GM21529 (cell line): Measurements from ENCODE around the gene SORBS2.

Experiments used
- ATAC-seq: cut with Tn5 transposase; IDR thresholded peaks from one replicate; pipeline ENCODE4 v1.9.1; 2021; ENCODE audit not compliant: unreplicated experiment

Gene SORBS2

DNA sequence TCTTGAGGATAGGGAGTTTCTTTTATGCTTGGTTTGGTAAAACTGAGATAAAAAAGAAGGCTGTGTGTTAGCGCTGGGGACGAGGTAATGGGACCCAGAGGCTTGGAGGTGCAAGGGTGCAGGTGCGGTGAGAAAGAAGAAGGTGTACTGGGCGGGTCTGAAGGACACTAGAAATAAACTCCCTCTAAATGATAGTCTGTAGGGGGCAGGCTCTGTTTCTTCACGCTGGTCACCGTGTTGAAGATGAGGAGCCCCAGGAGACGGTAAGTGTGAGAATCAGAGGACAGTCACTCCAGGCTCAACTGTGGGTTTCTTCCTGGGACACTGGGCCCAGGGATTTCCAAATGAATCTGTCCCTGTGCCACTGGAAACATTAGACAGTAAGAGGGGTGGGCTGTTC, 131.4 kb downstream of the SORBS2 start:
- ATAC-seq, result no peak

DNA sequence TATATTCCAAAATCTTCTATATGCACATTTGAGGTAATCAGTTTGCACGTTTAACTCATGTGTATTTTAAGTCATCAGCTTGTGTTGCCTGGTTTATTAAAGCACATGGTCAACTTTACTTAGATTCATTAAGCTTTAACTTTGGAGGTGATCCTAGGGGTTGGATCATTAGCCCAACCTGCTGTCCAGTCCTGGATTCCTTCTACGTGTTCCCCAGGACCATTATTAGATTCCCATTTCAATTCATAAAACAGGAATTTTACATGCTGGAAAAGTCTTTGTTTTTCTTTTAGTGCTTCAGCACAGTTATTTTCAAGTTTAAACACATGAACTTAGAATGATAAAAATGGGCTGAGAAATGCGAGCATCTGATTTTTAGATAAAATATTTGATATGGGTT, 132.5 kb downstream of the SORBS2 start:
- ATAC-seq, result no peak

DNA sequence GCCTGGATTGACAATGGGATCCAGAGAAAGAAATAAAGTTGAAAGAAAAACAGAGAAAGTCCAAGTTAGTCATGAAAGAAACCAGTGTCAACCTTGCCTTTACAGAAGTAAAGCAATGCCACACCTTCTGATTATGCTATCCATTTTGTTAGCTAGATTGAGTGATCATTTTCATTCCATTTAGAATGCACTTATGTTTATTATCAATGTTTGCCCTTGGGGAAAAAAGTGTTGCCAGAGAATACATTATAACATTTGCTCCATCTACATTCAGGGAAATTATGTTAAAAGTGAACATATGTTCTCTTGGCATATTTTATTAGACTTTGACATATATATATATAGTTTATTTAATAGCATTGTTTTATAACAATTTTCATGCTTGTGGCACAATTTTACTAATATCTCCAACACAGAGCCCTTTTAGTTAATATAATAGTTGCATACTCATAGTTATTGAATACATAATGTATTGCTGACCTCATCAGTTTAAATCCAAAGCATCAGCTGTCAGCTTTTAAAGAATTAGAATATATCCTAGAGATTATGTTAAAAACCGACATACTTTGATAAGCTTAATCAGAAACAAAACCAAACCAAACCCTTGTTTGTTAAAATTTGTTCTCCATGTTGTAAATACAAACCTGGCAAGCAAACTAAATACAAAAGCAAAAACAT, 134.2 kb downstream of the SORBS2 start:
- no peak for ATAC-seq

DNA sequence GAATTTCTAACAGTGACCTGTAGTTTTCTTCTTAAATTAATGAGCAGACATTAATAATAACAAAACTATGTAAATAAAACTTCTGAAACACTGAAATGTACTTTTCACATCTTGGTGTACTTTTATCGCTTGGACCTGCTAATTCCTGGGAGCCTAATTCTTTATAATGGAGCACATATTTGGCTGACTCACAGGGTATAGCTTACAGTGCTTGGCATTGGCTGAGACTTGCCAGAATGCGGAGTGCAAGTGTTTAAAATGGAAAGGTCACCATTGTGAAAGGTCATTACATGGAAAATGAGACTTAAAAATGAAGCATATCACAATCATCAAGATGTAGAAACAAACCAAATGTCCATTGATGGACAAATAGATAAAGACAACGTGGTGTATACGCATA, 139.4 kb downstream of the SORBS2 start:
- ATAC-seq, result no peak

DNA sequence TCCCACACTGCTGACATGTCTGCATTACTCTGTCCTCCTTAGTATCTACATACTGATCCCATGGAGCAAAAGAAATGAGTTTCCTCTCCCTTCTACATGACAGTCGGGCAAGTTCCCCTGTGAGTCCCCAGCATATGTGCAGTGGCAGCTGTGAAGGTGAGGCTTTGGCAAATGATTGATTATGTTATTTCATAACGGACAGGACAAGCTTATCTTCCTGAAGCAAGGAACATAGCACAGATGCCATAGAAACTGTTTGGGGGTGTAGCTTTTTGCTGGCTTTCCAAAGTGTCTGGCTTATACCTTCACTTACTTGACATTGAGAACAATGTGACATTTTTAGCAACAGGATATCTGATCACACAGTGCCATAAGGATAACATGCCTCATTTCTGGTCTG, 139.8 kb downstream of the SORBS2 start:
- no peak for ATAC-seq

DNA sequence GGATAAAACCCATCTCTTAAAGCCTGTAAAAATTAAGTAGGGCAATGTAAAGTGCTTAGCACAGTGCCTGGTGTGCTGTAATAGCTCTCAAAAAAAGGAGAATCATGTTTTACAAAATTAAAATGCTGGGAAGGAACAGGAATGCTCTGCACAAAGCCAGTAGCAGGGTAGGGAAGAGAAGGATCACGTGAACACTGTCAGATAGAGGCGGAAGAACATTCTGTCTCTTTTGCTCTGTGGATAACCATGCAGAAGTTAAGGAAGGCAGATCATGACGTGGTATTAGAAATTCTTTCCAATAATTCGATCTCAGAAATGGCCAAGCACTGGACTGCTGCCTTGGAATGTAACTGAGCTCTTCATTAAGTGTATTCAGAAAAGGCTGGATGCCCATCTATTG, 140.5 kb downstream of the SORBS2 start:
- ATAC-seq, result no peak

DNA sequence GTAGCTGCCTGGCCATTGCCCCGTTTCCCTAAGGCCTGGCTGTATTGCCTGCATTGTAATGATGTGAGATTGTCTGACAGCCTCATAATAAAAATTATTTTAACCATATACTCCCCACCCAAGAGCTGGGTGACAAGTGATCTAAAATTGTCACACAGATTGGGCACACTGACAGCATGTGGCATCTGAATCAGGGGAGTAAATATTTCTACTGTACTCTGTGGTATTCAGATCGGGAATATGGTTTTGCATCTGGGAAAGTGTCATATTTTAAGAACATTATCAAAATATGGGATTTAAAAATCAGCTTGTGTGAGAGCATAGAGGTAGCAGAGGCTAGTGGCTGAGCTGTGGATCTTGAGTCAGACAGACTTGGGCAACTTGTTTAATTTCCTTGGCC, 140.9 kb downstream of the SORBS2 start:
- ATAC-seq, result no peak

DNA sequence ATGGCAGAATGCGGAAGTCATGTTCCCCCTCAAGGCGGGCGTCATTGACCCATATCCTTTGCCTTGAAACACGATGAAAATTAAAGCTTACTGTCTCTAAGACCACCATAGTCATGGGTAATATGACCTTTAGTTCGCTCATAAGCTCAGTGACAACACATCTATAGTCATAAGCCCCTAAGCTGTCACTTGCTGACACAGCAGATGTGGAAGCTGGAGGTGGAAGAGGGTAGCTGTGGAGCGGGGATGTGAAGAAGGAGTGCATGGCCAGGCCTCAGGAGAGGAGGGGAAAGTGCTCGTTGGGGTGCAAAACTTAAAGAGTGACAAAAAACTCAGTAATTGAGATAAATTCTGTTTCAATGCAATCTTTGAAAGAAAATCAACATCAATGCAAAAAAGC, 142.7 kb downstream of the SORBS2 start:
- ATAC-seq, result no peak

DNA sequence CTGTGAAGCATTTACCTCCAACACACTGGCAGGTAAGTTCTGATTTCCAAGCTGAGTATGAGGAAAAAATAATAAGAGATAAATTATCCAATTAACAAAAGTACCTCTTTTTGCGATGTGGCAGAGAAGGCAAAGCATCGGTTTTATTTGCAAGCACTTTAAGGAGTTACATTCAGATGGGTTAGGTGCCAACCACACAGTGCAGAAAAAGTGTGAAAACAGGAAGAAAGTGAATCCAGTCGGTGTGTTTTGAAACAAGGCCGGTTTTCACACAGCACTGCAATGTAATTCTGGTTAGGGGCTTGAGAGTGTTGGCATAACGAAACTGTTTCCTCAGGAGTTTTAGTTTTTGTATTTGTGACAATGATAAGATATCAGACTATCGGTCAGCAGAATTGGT, 145.8 kb downstream of the SORBS2 start:
- ATAC-seq, result no peak

DNA sequence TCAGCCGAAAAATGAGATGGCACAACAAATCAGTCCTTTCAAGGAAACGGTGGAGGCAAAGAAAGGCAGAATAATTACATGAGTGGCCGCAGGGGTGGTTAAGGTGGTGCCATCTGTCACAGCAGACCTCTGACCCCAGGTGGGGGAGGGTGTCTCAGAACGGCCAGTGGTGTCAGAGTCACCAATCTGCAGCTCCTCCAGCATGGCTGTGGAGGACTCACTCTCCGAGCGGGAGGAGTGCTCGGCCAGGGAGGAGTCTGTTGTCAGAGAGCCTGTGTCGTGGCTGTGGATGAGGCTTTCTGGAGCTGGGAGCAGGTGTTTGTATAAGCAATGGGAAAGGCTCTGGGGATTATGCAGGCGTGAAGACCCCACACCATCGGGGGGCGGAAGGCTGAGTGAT, 146.3 kb downstream of the SORBS2 start:
- no peak for ATAC-seq

DNA sequence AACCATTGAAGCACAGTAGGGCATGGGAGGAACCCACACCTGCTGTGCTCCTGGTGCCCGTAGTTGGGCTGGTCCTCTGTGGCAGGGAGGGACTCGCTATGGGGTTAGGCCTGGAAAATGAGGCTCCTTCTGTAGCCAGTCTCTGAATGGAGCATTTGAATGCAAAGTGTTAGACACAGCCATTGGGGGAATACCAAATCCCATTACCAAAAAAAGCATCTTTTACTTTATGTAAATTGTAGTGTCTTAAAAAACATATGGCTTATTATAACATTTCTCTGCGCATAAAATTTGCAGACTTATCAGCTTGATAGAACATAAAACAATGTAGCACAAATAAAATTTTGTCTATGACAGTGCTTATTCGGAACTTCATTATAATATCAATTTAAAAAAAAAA, 147.5 kb downstream of the SORBS2 start:
- no peak for ATAC-seq

DNA sequence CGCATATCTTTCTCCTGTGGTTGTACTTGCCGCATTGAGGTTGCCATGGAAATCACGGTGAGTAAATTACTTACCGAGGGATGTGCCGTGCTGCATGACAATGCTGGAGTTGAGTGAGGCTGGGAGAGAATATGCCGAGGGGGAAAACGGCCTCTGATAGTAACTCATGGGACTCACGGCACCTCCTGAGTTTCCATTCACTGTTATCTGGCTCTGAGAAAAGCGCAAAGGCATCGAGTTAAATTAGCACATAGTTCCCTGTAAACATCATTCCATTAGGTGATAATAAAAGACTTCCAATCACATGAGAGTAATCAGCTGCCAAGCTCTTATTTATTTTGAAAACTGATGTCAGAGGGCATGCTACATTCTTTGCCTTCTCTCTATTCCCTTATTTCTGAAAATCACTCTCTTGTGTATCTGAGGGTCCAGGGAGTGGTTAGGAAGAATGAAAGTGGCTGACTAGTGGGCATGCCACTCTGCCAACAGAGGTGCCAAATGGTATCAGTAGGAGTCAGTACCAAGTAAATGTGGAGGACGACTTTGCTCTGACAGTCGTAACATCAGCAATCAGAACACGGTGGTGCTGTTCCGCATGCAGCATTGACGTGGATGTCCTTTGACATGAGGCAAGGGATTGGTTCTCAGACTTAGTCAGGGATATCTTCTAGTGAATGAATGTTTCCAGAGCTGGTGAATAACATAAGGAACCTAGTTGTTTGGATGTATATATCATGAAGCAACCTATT, 149.8 kb downstream of the SORBS2 start:
- no peak for ATAC-seq

DNA sequence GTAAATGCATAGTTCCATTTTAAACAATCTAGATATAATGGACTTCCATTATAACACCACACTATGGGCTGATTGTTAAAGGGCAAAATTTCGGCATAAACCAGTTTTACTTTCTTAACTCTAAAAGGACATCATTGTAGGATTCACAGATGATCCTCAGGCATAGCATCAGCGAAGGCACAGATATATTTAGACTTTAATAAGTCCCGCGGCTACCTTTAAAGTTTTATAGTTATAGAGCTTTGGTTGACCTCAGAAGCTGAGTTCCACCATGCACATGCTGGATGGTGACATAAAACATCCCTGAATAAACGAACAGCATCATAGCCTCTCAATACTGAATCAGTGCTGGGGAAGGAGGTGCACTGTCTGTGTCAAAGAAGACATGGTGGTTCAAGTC, 151.7 kb downstream of the SORBS2 start:
- no peak for ATAC-seq

DNA sequence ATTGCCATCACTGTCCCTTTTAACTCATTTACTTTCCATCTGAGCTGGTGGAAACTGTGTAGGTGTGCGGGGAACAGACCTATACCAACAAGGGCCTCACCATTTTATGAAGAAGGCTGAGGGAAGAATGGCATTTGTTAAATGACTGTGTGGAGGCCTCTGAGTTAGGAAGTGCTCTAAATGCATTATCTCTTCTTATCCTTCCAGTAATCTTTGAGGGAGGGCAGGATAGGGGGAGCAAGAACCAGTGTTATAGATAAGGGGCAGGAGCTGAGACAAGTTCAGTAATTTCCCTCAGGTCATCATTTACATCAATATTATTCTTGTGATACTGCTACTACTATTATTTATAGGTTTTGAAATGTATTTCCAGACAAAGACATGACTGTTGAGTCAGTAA, 154.3 kb downstream of the SORBS2 start:
- ATAC-seq, result no peak

DNA sequence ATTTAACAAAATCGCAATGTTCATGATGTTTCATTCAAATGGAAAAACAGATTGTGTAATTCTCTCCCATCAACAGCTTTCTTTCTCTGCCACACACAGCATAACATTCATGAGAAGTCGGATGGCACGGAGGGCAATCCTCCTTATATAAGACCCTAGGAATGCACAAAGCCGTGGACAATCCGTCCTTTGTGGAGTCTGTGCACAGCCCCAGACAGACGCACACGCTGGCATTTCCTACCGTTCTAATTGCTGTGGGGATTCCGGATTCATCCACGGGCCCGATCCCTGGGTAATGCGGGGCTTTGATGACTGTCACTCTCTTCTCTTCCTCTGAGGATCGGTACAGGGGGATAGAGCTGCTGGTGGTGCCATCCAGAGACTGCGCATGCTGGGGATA, 154.8 kb downstream of the SORBS2 start:
- no peak for ATAC-seq

DNA sequence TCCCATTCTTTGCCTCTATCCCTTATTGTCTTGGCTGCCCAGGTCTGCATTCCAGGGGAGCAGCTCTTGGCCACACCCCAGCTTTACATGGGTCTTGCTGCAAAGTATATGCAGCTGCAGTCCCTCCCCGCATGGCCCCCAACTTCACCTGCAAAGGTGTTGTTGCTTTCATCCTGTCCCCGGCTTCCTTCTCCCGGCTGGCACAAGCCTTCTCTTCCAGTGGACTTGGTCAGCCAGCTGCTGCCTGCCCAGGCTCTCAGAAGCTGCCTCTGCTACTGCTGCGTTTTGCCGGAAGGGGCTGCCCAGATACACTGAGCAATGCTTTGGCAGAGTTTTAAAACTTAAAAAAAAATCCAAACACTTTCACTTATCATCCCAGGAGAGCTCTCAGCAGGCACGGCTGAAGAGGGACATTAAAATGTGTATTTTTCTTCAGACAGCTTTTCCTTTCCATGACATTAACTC, 155.5 kb downstream of the SORBS2 start:
- no peak for ATAC-seq

DNA sequence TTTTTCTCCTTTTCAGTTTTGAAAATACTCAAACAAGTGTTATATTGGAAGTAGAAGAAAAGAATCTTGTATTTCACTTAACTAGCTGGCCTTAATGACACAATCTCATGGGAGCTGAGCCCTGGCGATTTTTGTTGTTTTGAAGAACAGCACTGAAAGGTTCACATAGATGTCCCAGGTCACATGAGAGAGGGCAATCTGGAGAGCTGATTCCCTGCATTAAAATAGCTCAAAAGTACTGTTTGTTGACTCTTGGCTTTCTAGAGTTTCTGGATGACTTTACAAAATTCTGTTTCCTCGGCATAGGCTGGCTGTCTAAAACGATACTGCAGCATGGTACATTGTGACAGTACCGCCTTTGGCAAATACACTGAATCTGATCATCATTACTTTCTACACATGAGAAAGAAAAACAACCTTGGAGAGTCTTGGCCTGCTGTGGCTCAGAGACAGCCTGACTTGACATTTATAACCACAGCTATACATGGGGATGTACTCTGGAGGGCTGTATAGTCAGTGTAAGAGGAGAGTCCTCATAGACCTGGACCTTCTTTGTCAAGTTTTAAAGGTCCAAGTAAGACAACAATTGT, 156.9 kb downstream of the SORBS2 start:
- ATAC-seq, result no peak

DNA sequence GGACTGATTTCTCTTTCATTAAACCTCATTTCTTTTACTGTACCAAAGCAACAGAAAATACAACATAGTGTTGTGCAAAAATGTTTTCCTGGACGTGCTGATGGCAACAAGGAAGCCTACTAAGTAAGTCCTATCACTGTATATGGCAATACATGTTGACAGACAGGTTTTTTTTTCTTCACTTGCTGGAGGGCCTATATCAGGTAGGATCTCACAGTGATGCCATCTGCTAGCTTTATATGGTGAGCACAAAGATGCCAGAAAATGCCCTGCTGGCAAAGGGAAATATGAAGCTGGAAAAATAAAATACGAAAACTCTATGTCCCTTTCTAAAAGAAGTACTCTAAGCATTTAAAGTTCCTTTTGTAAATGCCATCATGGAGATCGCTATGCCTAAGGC, 157.7 kb downstream of the SORBS2 start:
- ATAC-seq, result no peak

DNA sequence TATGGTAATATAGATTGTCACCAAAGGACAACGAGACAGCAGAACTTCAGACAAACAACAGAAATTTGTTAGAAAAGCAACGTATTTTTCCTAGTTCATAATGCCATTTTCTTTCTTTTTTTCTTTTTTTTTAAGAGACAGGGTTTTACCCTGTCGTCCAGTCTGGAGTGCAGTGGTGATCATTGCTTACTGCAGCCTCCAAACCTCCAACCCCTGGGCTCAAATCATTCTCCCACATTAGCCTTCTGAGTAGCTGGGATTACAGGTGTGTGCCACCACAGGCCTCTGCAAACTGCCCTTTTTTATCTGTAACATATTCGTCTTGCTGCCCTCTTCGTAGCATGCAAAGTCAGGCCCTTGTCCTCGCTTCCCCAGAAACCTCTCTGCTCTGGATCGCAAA, 160.1 kb downstream of the SORBS2 start:
- no peak for ATAC-seq

DNA sequence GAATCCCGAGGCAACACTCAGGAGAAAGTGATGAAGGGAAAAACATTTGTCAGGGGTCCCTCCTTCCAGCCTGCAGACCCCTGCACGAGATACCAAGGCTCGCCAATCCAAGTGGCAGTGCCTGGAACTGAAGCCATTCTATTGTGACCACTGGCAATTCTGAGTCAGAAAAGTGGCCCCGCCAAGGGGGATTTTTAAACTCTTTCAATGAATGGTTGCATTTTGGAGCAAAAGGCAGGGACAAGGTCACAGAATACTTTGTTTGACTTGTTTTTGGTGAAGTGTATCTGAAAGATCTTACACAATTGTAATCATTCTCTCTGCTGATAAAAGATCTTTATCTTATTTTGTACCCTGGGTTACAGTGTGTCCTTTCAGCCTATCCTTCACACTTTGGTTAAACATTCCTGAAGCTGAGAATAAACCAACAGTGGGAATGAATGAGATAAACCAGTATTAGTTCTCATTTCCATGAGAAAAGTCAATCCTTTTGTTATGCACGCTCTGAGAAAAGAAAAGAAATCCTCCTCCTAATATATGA, 160.8 kb downstream of the SORBS2 start:
- no peak for ATAC-seq

DNA sequence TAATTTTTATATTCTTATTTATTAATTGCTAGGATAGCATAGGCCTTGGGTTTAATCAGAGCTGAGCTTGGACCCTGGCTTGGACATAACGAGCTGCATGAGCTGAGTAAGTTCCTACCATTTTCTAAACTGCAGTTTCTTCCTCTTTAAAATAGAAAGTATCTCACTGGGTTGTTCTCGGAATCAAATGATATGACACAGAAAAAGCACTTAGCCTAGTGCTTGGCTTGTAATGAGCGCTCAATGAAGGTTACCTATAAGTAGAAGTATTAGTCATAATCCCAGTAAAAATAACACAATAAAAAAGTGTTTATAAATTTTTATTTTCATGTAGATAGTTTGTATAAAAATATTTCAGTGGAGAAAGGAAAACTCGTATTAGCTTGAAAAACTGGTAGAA, 163.4 kb downstream of the SORBS2 start:
- ATAC-seq, result no peak

DNA sequence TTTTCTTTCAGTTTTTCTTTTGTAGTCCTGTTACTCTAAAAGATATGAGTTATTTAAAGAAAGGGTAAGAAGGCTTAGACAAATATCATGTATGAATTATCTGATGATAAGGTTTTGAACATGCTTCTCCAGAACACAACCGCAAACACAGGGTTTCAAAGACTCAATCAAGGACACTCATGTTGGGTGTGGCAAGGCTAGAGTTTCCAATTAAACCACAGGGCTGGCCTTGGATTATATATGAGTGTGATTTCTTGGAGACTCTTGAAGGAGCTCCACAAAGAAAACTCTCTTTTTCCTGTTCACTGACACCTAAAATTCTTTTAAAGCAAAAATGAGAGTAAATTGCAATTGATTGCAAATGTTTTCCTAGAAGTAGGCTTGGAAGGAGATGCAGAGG, 166.6 kb downstream of the SORBS2 start:
- no peak for ATAC-seq
